Natural killer cell treated with Interleukin-12 subunit alpha and Interleukin-12 subunit beta and Interleukin-15 and Interleukin-18, amount 100 ng/mL, for 72 hours (primary cell): ENCODE results near the gene EPAS1. TPM values are rescaled to one million over a fixed set of nuclear protein-coding genes. Genes with fewer than 3 reads are reported as not detected.

Source experiments
- ATAC-seq, 2 donors: fragments of 150-1000 bp; cut with Tn5 transposase in 1 of 2; sonication (Bioruptor Pico), chemical (Tn5 transposase) in 1 of 2; 2 replicates each; pipeline ENCODE4 v1.10.0; 2021
- DNase-seq: peaks from one replicate; pipeline ENCODE4 v3.0.0; 2022; ENCODE audit warnings: low spot score
- H3K27ac Mint-ChIP-seq, 2 donors: 1 replicate in 1 of 2; 2 replicates in 1 of 2; pipeline ENCODE4 v1.8.0; 2022; ENCODE audit warnings: mixed read lengths in 2 of 2, mild to moderate bottlenecking in 1 of 2, moderate library complexity in 1 of 2
- H3K27me3 Mint-ChIP-seq, 2 donors: 1 replicate in 1 of 2; 2 replicates in 1 of 2; pipeline ENCODE4 v1.8.0; 2022; ENCODE audit warnings: mixed read lengths in 2 of 2
- H3K36me3 Mint-ChIP-seq: one replicate; pipeline ENCODE4 v1.8.0; 2022; ENCODE audit warnings: mixed read lengths
- H3K4me1 Mint-ChIP-seq, 2 donors: 1 replicate in 1 of 2; 2 replicates in 1 of 2; pipeline ENCODE4 v1.8.0; 2022; ENCODE audit warnings: low read depth in 2 of 2, mixed read lengths in 2 of 2, mild to moderate bottlenecking in 1 of 2
- H3K4me3 Mint-ChIP-seq: one replicate; pipeline ENCODE4 v1.8.0; 2022; ENCODE audit warnings: mixed read lengths
- H3K9me3 Mint-ChIP-seq: 2 replicates; pipeline ENCODE4 v1.8.0; 2022; ENCODE audit warnings: mixed read lengths
- total RNA-seq, 2 donors: library from RNA; stranded (reverse); gene quantifications; one replicate each; pipeline ENCODE4 v1.2.3, GENCODE V29; 2022

EPAS1 gene
- total RNA-seq, 2 donors from 2014 or later: 7.5 to 84.7 TPM

DNA sequence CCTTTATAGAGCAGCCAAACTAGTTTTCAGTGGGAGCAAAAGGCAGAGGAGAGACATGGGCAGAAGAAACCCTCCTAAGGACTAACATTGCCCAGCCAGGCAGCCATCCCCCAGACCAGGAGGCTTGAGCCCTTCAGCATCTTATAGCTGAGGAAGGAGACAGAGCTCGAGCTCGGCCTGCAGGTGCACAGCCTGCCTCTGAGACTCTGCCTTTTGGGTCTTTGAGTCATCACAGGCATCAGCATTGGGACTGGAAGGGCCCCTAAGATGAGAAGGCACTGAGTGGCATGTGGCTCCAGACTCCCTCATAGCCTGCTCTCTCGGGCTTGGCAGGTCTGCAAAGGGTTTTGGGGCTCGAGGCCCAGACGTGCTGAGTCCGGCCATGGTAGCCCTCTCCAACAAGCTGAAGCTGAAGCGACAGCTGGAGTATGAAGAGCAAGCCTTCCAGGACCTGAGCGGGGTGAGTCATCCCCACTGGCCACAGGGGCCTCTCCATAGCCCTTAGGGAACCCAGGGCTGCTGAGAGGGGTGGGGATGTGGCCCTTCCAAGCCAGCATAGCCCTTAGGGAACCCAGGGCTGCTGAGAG is 84.1 kb downstream of the EPAS1 start:
- Mint-ChIP-seq H3K27ac (no peak overlapping the region), H3K4me3 (no peak overlapping the region), H3K4me1 (no peaks in the 10 kb centered on the region), H3K27me3 (peaks cover 0 to 6% of the 10 kb centered on the region in 2 donors), H3K36me3 (no peaks in the 10 kb centered on the region), H3K9me3 (no peaks in the 10 kb centered on the region)
- ATAC-seq: no peak
- DNase-seq: no peak

DNA sequence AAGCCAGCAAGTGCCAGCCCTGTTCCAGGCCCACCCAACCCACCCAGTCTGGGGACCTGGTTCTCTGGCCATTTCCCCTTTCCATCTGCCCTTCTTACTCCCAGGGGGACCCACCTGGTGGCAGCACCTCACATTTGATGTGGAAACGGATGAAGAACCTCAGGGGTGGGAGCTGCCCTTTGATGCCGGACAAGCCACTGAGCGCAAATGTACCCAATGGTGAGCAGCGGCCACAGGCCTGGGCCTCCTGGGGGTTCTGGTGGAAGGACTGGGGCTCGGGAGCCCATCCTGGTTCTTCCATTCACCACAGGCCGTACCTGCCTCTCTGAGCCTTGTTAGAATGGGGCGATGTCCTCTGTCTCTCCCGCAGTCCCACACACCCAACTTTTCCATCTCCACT is 84.7 kb downstream of the EPAS1 start:
- H3K27me3 Mint-ChIP-seq: peaks cover 0 to 6% of the 10 kb centered on the region in 2 donors
- H3K4me1 Mint-ChIP-seq: no peaks in the 10 kb centered on the region
- H3K36me3 Mint-ChIP-seq: no peaks in the 10 kb centered on the region
- no peak overlapping the region for H3K4me3 Mint-ChIP-seq
- no peaks in the 10 kb centered on the region for H3K9me3 Mint-ChIP-seq
- DNase-seq (no peak), ATAC-seq (no peak)
- H3K27ac Mint-ChIP-seq: no peak overlapping the region

DNA sequence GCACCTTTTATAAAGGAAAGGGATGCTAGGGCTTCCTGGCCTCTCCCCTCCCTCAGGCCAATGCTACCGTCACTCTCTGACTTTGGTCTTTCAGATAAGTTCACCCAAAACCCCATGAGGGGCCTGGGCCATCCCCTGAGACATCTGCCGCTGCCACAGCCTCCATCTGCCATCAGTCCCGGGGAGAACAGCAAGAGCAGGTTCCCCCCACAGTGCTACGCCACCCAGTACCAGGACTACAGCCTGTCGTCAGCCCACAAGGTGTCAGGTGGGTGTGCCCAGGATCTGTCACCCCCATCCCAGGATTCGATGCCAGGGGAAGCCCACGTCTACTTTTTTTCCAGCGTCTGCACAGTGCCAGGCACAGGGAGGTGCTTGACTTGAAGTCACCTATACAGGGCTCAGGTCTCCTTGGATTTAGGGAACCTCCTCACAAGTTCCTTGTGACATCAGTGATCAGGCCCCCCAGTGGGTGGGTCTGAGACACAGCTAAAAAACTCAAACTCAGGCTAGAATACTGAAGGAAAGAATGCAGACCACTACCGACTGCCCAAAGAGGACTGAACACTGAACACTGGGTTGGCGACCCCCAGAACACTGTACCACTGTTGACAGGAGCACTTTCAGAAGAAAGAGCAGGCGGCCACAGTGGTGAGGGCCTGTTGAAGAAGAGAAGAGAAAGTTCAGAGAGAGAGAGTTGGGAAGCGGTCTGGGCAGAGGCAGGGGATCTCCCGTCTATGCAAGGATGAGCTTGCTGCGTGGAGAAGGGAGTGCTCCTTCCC is 85.3 kb downstream of the EPAS1 start:
- peaks cover 0 to 6% of the 10 kb centered on the region in 2 donors for H3K27me3 Mint-ChIP-seq
- peaks cover 0 to under 1% of the 10 kb centered on the region in 2 donors for H3K4me1 Mint-ChIP-seq
- no peaks in the 10 kb centered on the region for H3K9me3 Mint-ChIP-seq
- DNase-seq (no peak), ATAC-seq (no peak)
- no peak overlapping the region for H3K4me3 Mint-ChIP-seq
- H3K27ac Mint-ChIP-seq: peak overlapping the region in 1 of 2 donors; percentile 55
- H3K36me3 Mint-ChIP-seq: no peaks in the 10 kb centered on the region

DNA sequence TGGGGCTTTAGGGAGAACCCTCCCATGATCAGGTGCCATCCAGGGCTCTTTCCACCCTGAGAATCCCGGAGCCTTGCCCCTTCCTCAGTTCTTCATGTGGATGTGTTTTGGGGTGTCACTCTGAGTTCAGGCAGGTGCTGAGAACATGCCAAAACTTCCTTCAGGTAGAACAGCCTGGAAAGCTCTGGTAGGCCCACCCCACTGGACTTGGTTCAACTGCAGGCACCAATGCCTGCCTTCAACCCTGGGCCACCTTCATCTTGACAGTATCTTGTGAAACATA is 85.8 kb downstream of the EPAS1 start:
- no peak overlapping the region for H3K4me3 Mint-ChIP-seq
- H3K27ac Mint-ChIP-seq: peak overlapping the region in 1 of 2 donors; percentile 55
- no peak for ATAC-seq
- no peaks in the 10 kb centered on the region for H3K36me3 Mint-ChIP-seq
- DNase-seq: no peak
- H3K9me3 Mint-ChIP-seq: no peaks in the 10 kb centered on the region
- H3K27me3 Mint-ChIP-seq: peaks cover 0 to 6% of the 10 kb centered on the region in 2 donors
- H3K4me1 Mint-ChIP-seq: peaks cover 0 to 2% of the 10 kb centered on the region in 2 donors

DNA sequence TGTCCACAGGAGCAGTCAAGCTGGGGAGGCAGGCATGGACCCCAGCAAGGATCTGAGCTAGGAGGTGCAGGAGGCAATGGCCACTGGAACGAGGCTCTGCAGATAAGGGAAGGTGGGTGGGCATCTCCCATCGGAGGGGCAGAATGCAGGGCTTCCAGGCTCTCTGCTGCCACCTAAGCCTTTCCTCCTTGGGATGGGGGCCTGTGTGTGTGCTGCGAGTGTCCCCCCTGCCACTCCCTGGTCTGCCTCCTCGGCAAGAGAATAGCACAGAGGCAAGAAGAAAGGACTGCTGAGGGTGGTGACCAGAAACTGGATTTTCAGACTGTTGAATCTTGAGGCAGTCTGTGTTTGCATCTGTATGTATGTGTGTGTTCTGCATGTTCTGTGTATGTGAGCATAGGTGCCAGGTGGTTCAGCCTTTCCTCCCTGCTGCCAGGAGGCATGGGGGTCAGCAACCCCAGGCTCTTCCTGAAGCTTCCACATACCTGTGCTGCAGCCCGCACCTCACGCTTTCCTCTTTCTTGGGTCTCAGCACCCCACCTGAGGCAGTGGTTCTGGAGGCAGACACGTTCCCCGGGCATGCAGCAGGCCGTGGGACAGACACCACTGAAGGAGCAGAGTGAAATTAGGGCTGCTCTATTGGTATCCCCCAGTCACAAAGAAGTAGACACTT is 86.7 kb downstream of the EPAS1 start:
- DNase-seq (no peak), ATAC-seq (no peak)
- Mint-ChIP-seq H3K9me3 (no peaks in the 10 kb centered on the region), H3K4me1 (peaks cover 0 to 2% of the 10 kb centered on the region in 2 donors), H3K4me3 (no peak overlapping the region), H3K27ac (peak overlapping the region in 1 of 2 donors; percentile 39), H3K27me3 (peaks cover 0 to 6% of the 10 kb centered on the region in 2 donors), H3K36me3 (no peaks in the 10 kb centered on the region)

GRCh38 chr2:46384457-46384815 is 87.2 kb downstream of the EPAS1 start:
- no peaks in the 10 kb centered on the region for H3K36me3 Mint-ChIP-seq

GRCh38 chr2:46385786-46386577 is 88.8 kb downstream of the EPAS1 start:
- Mint-ChIP-seq H3K36me3 (no peaks in the 10 kb centered on the region), H3K9me3 (no peaks in the 10 kb centered on the region), H3K27me3 (peaks cover 2 to 8% of the 10 kb centered on the region in 2 donors), H3K4me1 (peaks cover 0 to 2% of the 10 kb centered on the region in 2 donors), H3K4me3 (no peak overlapping the region), H3K27ac (no peak overlapping the region)
- DNase-seq (peak; percentile 28), ATAC-seq (no peak)

More at GRCh38 chr2:46384457-46384815, 87.2 kb downstream of the EPAS1 start:
- peak overlapping the region in 1 of 2 donors; percentile 43 for H3K27ac Mint-ChIP-seq
- H3K9me3 Mint-ChIP-seq: no peaks in the 10 kb centered on the region
- ATAC-seq (no peak), DNase-seq (no peak)
- H3K4me3 Mint-ChIP-seq: no peak overlapping the region
- H3K4me1 Mint-ChIP-seq: peaks cover 0 to 2% of the 10 kb centered on the region in 2 donors
- peaks cover 0 to 6% of the 10 kb centered on the region in 2 donors for H3K27me3 Mint-ChIP-seq

DNA sequence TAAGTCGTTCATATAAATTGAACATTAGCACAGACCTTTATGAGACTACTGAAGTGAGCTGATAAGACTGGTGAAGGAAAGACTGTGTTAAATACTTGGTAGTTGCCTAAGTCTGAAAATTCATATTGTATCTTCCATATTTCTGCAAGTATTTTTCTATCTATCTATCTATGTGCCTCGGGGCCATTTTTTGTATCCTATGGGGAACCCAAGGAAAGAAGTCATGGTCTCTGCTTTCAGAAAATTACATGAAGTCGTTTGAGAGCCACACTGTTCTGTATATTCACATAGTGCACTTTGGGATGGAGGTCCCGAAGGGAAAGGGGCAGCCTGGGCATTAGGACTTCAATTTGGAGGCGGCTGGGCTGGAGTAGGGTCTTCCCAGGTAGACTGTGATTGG is 89.6 kb downstream of the EPAS1 start:
- Mint-ChIP-seq H3K27me3 (peaks cover 9 to 10% of the 10 kb centered on the region in 2 donors), H3K36me3 (no peaks in the 10 kb centered on the region), H3K4me3 (no peak overlapping the region), H3K27ac (no peak overlapping the region), H3K4me1 (peaks cover 0 to 2% of the 10 kb centered on the region in 2 donors), H3K9me3 (no peaks in the 10 kb centered on the region)
- DNase-seq (peak; percentile 44), ATAC-seq (no peak)

GRCh38 chr2:46387292-46387691 is 90.1 kb downstream of the EPAS1 start:
- H3K27ac Mint-ChIP-seq: no peak overlapping the region
- H3K36me3 Mint-ChIP-seq: no peaks in the 10 kb centered on the region
- H3K27me3 Mint-ChIP-seq: peaks cover 9 to 10% of the 10 kb centered on the region in 2 donors
- H3K4me1 Mint-ChIP-seq: peaks cover 0 to 2% of the 10 kb centered on the region in 2 donors
- no peak for ATAC-seq
- H3K9me3 Mint-ChIP-seq: no peaks in the 10 kb centered on the region
- no peak for DNase-seq
- H3K4me3 Mint-ChIP-seq: no peak overlapping the region

- no peak for DNase-seq
- no peak for ATAC-seq
- Mint-ChIP-seq H3K36me3 (no peaks in the 10 kb centered on the region), H3K27ac (no peak overlapping the region), H3K4me3 (no peak overlapping the region), H3K9me3 (no peaks in the 10 kb centered on the region), H3K27me3 (peaks cover 9 to 15% of the 10 kb centered on the region in 2 donors), H3K4me1 (peaks cover 0 to 2% of the 10 kb centered on the region in 2 donors)
Observed at GRCh38 chr2:46387886-46388515, 90.8 kb downstream of the EPAS1 start.

DNA sequence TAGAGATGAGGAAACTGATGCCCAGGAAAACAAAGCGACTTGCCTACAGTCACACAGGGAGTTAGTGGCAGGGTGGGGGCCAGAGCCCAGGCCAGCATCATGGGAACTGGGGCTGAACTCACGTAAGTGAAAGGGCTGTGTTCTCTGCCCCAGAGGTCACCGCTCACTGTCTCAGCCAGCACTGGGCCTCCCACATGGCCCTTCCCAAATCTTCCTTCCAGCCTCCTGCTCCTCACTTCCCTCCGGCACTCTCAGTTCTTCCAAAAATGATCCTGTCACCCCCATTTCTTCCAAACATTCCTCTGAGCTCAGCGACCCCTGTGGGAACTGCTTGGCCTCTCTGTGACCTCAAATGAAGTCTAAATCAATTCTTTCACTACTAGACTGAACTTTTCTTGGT is 91.7 kb downstream of the EPAS1 start:
- Mint-ChIP-seq H3K27ac (no peak overlapping the region), H3K36me3 (no peaks in the 10 kb centered on the region), H3K4me3 (no peak overlapping the region), H3K9me3 (no peaks in the 10 kb centered on the region), H3K27me3 (peaks cover 9 to 15% of the 10 kb centered on the region in 2 donors), H3K4me1 (peaks cover 0 to 2% of the 10 kb centered on the region in 2 donors)
- DNase-seq (no peak), ATAC-seq (no peak)

GRCh38 chr2:46389417-46389916 is 92.3 kb downstream of the EPAS1 start:
- H3K27me3 Mint-ChIP-seq: peaks cover 9 to 15% of the 10 kb centered on the region in 2 donors
- no peak for ATAC-seq
- H3K9me3 Mint-ChIP-seq: no peaks in the 10 kb centered on the region
- H3K36me3 Mint-ChIP-seq: no peaks in the 10 kb centered on the region
- H3K4me3 Mint-ChIP-seq: no peak overlapping the region
- no peak overlapping the region for H3K27ac Mint-ChIP-seq
- peaks cover 4 to 5% of the 10 kb centered on the region in 2 donors for H3K4me1 Mint-ChIP-seq
- peak; percentile 54 for DNase-seq

- no peak overlapping the region for H3K4me3 Mint-ChIP-seq
- H3K36me3 Mint-ChIP-seq: no peaks in the 10 kb centered on the region
- H3K9me3 Mint-ChIP-seq: no peaks in the 10 kb centered on the region
- H3K27ac Mint-ChIP-seq: peak overlapping the region in 1 of 2 donors; percentile 2
- no peak for DNase-seq
- no peak for ATAC-seq
- peaks cover 9 to 12% of the 10 kb centered on the region in 2 donors for H3K27me3 Mint-ChIP-seq
- peaks cover 10 to 11% of the 10 kb centered on the region in 2 donors for H3K4me1 Mint-ChIP-seq
Observed at GRCh38 chr2:46390036-46390435, 92.8 kb downstream of the EPAS1 start.
